ENCODE data around the gene RAPGEF2.
"Not testable (repeated sequence)": the region's sequence is repeated elsewhere in the genome, so short reads cannot be mapped to it uniquely, and the experiment has no call there.

RAPGEF2 gene

DNA sequence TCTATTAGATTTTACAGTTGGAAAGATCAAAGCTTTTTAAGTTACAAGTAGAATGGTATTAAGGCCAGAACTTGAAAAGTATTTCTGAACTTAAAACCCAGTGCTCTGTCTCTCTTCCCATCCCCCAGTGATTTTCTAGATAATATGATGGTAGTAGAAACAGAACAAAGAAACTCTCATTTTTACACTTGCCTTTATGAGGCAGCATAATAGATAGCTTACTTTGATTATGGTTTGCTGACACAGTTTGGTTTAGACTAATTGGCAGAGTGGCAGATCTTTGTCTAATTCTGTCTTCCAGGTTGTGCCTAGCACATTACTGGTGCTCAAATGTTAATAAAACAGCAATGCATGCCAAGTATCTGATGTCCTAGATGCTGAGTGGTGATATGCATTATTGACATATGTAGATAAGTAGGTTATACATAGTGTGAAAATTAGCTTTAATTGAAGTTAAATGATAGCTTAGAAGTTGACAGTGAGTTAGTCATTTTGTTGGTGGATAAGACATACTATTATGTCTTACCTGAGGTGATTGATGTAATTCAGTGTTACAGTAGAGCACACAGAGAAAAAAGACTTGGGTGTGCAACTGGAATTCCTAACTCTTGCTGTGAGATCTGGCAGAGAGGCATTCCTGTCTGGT, 4.3 kb upstream of the RAPGEF2 start:
- DNase-seq, result no peak

DNA sequence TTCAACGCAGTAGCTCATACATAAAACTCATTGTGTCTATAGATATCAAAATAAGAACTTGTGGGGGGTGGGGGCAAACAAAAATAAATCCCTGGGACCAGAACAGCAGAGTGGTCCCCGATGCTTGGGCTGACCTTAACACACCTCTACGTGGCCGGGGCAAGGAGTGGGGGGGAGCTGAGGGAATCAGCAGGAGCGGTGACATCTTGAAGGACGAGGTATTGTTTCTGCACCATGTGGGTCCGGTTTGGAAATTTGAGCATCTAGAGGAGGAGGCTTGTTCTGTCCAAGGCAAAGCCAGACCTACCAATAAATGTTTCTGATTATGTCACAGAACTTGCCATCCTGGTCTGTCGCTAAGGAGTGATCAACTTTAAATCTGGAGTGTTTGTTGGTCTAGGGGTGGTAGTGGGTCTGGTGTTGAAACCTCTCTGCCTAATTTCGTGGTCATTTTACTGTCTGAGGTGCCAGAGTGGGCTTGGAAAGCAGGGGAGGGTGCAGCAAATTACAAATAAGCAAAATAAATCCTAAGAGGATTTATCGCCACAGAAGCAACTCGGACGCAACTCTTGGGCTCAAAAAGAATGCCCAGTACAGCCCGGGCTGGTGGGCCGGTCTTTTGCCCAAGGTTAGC, 774 bp upstream of the RAPGEF2 start:
- no peak for DNase-seq

DNA sequence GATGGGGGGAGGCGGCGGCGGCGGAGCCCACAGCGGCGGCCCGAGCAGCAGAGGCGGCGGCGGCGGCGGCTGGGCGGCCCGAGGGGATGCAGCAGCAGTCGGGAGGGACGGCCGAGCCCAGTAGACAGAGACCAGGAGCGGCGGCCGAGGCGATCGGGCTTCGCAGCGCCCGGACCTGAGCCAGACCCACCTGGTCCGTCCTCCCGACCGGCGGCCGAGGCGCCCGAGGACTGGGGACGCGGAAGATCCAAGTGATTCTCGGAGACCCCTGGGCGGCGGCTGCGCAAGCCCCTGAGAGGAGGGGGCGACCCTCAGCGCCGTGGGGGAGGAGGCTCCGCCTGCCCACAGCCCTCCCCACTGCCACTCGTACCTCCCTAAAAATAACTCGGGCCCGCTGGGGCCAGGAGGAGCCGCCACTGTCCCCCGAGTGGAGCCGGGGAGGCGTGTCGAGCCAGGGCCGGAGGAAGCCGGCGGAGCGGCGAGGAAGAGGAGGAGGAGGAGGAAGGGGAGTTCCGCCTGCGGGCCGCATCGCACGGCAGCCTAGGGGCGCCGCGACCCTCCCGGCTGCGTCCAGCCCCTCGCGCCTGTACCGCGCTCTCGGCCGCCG, 608 bp downstream of the RAPGEF2 start:
- peak; percentile 39 to 50 for DNase-seq

DNA sequence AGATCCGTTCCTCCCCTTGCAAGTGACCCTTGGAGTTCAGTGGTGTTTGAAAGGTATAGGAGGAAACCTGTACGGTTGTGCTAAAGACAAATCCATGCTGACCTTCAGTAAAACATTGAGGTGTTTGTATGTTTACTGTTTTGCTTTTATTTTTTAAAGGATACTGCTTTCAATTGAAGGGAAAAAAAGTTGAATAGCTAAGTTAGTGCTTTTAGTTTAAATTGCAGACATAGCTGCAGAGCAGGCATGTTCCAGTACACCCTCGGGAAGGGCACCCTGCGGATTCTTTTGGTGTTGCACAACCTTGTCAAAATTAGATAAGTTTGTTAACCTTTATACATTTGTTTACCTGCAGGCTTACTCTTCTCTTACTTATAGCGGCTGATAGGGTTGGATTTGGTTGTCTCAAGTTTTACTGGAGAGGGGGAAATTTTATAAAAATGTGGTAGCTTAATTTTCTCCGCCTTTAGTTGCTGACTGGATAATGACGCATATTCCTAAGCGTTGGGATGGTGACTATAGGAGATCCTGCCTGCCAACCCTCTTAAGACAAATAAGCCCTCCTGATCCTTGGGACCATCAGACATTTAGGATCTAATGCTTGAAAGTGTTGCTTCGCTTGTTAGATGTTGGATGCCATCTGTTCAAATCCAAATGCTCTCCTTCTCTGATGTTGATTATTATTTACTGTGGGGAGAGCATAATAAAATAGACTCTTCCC, 2.0 kb downstream of the RAPGEF2 start:
- no peak for DNase-seq

DNA sequence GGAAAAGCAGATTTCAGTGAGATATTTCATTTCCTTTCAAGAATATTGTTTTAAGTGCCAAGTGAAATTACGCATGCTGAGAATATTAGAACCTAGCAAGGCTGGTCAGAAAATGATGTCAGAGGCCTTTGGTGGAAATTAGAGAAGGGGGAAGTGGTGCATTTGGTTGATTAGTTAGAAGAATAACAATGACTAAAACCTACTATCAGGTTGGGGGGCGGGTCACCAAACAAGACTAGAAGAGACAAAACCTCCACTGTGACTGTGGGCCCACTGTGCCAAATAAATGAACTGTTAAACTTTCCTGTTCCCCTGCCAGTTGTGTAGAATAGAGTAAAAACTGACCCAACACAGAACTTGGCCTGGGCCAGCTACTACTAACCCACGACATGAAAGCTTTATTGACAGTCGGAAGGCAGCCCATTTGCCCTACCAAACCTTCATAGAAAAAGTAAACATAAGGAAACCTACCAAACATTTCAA, 2.9 kb downstream of the RAPGEF2 start:
- DNase-seq, result peak; percentile 19 to 39

DNA sequence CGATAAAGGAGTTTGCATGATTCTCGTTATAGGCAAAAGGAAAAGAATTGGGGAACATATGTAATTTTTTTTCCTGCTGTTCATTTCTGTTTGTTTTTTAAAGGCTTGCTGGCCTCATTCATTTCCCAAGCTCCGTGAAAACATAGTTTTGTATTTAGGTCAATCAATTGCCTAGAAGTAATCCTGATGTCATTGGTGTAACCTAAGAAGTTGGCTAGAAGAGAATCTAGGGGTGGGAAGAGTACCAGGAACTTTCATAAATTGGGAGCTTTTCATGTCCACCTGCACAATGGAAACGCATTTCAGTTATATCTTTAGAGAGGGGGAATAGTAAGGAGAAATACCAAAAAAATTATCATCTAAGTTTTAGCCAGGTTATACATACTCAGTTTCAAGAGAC, 3.8 kb downstream of the RAPGEF2 start:
- DNase-seq, result no peak

DNA sequence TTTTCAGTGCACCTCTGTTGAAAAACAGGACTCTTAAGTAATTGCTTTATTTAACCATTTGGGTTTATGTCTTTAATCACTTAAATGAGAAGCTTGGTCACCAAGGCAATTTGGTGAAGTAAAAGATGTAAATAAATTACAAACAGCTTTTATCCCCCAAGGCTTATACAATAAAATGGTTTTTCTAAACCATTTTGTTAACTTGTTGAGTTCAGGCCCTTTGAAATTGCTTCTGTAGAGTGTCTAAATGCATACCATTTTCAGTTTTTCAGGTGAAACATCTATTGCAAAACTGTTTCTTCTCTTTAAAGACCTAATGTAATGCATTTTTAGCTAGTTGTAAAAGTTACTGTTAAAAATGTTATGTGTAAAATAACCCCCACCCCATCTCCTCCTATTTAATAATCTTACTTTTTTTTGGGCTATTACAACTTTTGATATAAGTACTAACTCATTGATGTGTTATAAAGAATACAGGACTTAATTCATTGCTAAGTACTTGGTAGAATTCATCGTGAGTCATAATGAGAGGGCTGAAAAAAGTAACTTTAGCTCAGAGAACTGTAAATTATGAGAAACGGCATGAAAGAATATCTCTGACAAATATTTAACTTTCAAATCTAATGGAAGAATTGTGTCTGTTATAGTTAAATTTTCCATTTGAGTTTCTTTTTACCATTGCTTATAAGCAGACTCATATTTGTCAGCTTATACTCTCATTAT, 4.5 kb downstream of the RAPGEF2 start:
- no peak for DNase-seq

DNA sequence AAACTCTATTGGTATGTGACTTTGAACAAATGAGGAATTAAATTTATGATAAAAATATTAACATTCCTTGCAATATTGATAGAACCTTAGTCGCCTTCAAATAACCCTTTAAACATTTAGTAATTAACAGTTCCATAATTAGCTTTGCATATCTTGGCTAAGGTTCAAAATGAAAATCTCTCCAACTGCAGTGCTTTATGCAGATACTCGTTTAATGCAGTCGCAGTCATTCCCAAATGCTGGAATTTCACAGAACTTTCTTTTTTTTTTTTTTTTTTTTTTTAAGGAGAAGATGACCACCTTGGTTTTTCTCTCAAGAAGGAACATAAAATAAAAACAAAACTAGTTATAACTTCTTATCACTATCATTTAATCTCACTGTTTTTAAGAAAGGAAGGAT, 5.2 kb downstream of the RAPGEF2 start:
- DNase-seq, result no peak

DNA sequence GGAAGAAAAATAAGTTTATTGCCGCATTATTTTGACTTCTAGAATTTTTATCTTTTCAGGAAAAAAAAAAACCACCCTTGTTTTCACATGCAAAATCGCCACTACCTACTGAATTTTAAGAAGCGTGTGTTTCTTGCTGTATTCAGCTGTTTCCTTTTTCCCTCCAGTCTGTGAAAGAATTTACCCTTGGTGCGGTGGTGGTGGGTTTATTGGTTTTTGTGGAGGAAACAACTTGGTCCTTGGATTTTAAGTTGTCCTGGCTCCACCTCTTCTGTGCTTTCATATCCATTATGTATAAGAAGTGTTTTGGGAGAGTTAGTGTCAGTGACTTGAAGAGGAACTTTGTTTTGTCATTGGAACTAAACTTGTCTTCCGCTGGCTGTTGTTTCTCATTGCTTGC, 8.1 kb downstream of the RAPGEF2 start:
- DNase-seq, result no peak

DNA sequence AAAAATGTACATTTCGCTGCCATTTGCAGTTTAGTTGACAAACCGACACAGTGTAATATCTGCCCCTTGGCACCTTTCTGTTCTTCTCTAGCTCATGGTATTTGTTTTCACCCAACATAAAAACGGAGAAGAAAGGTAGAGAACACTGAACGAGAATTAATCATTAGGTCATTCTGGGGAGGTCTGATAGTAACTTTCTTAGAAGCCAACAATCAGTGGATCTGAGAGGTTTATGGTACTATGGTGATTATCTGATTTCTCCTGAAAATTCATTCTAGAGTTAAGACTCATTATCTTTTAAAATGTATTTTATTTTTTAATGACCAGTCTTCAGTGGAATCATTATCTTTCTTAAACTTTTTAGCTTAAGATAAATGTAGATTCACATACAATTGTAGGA, 8.5 kb downstream of the RAPGEF2 start:
- no peak for DNase-seq

DNA sequence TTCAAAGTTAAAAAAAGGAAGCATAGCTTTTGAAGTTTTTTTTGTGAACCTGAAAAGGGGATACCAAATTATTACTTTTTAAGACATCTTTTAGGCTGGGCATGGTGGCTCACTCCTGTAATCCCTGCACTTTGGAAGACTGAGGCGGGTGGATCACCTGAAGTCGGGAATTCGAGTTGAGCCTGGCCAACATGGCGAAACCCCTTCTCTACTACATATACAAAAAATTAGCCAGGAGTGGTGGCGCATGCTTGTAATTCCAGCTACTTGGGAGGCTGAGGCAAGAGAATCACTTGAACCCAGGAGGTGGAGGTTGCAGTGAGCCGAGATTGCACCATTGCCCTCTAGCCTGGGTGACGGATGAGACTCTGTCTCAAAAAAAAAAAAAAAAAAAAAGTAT, 10.5 kb downstream of the RAPGEF2 start:
- not testable (repeated sequence) for DNase-seq

DNA sequence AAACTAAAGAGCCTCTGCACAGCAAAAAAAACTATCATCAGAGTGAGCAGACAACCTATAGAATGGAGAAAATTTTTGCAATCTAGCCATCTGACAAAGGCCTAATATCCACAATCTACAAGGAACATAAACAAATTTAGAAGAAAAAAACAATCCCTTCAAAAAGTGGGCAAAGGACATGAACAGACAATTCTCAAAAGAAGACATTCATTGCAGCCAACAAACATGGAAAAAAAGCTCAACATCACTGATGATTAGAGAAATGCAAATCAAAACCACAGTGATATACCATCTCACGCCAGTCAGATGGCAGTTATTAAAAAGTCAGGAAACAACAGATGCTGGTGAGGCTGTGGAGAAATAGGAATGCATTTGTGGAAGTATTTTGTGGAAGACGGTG, 13.2 kb downstream of the RAPGEF2 start:
- not testable (repeated sequence) for DNase-seq

DNA sequence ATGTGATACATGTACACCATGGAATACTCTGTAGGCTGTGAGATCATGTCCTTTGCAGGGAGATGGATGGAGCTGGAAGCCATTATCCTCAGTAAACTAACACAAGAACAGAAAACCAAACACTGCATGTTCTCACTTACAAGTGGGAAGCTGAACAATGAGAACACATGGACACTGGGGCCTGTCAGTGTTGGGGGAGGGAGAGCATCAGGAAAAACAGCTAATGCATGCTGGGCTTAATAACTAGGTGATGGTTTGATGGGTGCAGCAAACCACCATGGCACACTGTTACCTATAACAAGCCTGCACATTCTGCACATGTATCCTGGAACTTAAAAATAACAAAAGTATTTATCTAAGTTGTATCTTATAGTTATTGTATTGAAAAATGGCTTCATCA, 13.8 kb downstream of the RAPGEF2 start:
- DNase-seq, result not testable (repeated sequence)

DNA sequence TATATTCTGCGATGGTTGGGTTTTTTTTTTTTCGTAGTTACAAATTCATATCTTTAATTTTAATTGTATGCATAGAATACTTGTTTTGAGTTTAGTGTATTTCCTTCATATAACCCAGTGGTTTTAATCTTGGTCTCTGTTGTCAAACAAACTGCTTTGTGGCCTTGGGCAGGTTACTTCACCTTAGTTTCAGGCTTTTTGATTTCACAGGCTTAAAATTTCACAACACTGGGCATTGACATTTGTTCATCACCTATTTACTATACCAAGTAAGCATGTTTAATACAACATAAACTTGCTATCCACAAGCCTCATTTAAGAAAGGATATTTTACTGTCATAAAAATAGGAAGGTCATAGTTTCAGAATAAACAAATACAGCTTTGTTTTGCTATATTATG, 14.7 kb downstream of the RAPGEF2 start:
- DNase-seq, result no peak

DNA sequence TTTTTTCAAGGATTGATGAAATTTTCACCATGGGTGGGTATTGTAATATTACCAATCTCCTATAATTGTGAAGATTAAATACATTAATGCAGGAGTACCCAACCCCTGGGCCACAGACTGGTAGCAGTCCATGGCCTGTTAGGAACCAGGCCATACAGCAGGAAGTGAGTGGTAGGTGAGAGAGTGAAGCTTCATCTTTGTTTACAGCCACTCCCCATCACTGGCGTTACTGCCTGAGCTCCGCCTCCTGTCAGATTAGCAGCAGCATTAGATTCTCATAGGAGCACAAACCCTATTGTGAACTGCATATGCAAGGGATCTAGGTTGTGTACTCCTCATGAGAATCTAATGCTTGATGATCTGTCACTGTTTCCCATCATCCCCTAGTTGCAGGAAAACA, 15.1 kb downstream of the RAPGEF2 start:
- DNase-seq, result peak in 1 of 2 donors; percentile 31

DNA sequence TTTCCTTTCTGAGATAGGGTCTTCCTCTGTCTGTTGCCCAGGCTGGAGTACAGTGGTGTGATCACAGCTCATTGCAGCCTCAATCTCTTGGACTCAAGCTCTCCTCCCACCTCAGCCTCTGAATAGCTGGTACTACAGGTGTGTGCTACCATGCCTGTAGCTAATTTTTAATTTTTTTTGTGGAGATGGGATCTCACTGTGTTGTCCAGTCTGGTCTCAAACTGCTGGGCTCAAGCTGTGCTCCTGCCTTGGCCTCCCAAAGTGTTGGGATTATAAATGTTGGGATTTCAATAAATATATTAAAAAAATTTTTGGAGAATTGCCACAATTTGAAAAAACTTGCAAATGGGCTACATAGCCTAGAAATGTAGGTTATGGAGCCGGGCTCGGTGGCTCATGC, 18.5 kb downstream of the RAPGEF2 start:
- DNase-seq, result no peak

DNA sequence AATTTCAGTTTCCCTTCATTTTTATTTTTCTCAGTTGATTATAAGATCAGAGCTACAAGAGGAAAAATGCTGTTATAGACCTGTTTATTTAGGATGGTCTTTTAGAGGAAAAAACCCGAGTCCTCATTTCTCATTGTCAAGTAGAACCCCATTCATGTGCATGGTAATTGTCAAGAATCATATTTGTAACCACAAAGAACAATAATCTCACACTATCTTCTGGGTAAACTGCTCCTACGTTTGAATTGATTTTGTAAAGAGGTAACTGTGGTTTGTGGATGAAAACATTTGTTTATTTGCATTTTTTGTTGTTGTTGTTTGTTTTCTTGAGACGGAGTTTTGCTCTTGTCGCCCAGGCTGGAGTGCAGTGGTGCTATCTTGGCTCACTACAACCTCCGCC, 23.8 kb downstream of the RAPGEF2 start:
- DNase-seq, result no peak

DNA sequence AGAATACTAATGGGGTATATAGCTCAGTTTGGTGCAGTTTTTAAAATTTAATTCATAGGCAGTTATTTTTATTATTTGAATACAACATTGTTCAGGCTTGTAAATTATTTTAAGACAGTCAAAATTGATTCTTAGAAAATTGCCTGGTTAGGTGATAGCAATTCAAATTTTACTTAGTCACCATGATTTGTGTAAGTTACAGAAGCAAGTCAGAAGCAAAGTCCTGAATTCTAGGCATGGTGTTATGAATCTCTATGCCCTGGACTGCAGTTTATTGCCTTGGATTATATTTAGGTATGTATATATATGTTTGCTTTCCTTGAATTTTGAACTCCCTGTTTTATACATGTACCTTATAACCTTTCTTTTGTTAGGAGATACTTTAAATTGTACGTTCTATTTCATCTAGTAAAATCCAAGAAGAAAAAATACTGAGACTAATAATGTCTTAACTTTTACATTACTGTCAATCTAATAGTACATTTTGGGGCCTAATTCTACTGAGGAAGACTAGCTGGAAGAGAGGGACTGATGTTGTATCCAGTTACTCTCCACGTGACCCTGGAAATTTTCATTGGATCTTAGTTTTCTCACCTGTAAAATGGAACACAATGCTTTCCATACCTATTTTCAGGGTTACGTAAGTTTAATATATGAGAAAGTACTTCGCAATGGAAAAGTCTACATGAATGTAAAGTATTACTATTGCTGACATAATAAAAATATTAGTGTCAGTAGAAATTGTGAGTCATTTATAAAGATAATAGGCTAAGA, 25.1 kb downstream of the RAPGEF2 start:
- no peak for DNase-seq

DNA sequence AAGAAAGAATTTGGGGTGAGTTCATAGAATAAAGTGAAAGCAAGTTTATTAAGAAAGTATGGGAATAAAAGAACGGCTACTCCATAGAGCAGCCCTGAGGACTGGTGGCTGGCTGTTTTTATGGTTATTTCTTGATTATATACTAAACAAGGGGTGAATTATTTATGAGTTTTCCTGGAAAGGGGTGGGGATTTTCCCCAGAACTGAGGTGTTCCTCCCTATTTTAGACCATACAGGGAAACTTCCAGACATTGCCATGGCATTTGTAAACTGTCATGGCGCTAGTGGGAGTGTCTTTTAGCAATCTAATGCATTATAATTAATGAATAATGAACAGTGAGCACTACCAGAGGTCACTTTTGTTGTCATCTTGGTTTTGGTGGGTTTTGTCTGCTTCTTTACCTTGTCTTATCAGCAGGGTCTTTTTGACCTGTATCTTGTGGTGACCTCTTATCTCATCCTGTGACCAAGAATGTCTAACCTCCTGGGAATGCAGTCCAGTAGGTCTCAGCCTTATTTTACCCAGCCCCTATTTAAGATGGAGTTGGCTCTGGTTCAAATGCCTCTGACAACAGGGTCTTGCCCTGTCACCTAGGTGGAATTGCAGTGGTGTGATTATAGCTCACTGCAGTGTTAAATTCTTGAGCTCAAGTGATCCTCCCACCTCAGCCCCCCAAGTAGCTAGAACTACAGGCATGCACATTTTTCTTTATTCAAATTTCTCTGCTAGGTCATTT, 27.1 kb downstream of the RAPGEF2 start:
- no peak for DNase-seq

DNA sequence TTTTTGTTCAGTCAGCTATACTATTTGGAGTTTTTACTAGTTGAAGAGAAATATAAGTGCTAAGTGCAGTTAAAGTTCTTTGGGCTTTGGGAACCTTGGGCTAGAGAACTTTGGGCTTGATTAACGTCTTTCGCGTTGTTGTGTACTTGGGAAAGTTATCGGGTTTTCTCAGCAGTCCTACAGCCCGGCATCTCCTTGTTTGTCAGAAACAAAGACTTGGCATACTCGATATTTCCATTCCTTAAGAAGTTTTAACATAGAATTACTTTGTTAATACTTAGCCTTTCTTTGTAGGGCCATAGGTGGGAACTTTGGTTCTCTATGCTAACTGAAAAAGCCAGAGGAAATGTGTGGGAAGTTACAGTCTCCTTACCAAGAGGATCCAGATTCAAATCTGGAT, 28.7 kb downstream of the RAPGEF2 start:
- DNase-seq, result no peak

DNA sequence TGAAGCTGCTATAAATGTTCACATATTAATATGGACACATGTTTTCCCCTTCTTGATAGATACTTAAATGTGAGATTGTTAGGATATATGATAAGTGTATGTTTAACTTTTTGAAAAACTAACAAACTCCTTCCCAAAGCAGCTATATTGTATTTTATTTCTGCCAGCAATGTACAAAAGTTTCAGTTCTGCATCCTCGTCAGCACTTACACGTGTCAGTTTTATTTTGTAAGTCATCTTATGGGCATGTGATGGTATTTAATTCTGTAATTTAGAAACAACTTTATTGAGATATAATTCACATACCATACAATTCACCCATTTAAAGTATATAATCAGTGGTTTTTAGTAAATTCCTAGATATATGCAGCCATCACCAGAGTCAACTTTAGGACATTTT, 31.6 kb downstream of the RAPGEF2 start:
- DNase-seq, result no peak

DNA sequence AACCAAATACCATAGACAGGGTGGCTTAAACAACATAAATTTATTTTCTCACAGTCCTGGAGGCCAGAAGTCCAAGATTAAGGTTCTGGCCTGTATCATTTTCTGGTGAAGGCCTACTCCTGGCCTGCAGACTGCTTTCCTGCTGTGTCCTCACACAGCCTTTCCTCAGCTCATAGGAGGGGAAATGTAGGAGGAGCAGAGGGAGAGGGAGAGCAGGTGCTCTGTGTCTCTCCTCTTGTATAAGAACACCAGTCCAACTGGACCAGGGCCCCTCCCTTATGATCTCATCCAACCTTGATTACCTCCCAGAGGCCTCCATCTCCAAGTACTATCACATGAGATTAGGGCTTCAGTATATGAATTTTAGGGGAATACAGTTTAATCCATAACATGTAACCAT, 34.3 kb downstream of the RAPGEF2 start:
- DNase-seq, result no peak

Measured in CD4-positive, alpha-beta T cell treated with Interleukin-4 for 1 hour (primary cell).